Muscle of arm (tissue), 12 donors: Measurements from ENCODE around the gene NBPF4. TPM values are rescaled to one million over a fixed set of nuclear protein-coding genes. Genes with fewer than 3 reads are reported as not detected.
"Not testable (repeated sequence)": the region's sequence is repeated elsewhere in the genome, so short reads cannot be mapped to it uniquely, and the experiment has no call there.

Experiments
- DNase-seq: peaks from one replicate; pipeline ENCODE4 v3.0.0-alpha.2; 2013
- polyA plus RNA-seq, 12 donors: library from polyadenylated mRNA; unstranded; fragments of 120-200 nt; gene quantifications; one replicate each; pipeline ENCODE4 v1.2.1, GENCODE V29; 2013; ENCODE audit not compliant: insufficient read length in 12 of 12

Gene NBPF4
- polyA plus RNA-seq, 12 donors = 0.06 to 0.15 TPM; not detected in 10

GRCh38 chr1:108211014-108211413 lies 32.9 kb downstream of the NBPF4 start:
- DNase-seq = no peak

- no peak for DNase-seq
Observed at GRCh38 chr1:108209456-108210108, 34.3 kb downstream of the NBPF4 start.

- no peak for DNase-seq
Observed at GRCh38 chr1:108208724-108209446, 35.0 kb downstream of the NBPF4 start.

GRCh38 chr1:108203582-108203981 lies 40.3 kb downstream of the NBPF4 start:
- not testable (repeated sequence) for DNase-seq

- DNase-seq = no peak
Observed at GRCh38 chr1:108201687-108202086, 42.2 kb downstream of the NBPF4 start.

DNA sequence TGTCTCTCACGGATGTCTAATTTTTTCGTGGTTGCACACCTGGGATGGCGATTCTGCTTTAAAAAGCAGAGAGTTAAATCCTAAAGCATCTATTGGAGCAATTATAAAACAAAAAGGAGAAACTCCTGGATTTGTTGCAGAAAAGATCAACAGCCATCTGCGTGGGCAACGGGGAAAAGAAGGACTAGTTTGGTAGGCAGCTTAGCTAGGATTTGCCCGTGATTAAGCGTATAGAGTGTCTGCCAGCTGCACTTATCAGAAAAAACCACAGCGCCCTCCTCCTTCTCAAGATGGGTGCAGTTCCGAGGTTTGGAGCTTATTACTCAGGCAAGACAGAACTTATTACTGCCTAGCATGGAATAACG lies 43.2 kb downstream of the NBPF4 start:
- DNase-seq = no peak

DNA sequence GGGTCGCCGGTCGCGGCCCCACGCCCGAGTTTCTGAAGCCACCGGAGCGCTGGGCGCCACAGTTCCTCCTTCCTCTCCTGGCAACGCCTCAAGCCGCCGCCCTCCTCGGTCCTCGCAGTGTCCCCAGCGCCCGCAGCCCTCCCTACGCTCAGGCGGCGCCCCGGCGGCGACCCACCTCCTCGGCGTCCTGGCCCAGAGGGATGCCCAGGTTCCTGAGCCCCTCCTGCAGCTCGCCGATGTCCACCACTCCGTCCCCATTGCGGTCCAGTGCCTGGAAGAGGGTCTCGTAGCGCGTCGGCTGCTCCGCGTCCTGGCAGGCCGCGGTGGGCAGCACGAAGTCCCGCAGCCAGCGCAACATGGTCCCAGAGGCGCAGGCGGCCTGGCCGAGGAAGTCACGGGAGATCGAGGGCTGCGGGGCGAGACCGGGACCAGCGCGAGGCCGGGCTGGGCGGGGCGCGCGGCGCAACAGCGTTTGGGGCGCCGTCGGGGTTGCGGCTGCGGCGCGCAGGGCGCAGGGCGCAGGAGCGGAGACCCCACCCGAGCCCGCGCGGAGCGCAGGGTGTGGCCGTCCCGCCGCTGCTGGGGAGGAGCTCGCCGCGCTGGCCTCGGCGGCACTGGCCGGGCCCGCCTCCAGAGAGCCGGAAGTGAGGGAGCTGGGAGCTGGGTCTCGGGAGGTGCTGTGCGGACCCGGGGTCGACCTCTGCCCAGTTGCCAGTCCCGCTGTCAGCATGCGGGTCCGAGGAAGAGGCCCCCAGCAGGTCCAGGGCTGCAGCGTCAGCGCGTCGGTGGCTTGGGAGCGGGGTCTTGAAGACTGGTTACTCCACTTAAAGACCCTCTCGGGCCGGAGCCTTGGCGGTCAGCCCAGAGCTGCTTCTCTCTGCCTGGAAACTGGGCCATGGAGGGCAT lies 43.8 kb downstream of the NBPF4 start, which contains the start of gene SLC25A24:
TSS of gene SLC25A24 (minus strand) at position 563 of the 906 bp plus-strand sequence. CDS start at position 358, 205 bp downstream.
- DNase-seq = peak; percentile 72

GRCh38 chr1:108199201-108199691 lies 44.6 kb downstream of the NBPF4 start:
- DNase-seq = peak; percentile 28

DNA sequence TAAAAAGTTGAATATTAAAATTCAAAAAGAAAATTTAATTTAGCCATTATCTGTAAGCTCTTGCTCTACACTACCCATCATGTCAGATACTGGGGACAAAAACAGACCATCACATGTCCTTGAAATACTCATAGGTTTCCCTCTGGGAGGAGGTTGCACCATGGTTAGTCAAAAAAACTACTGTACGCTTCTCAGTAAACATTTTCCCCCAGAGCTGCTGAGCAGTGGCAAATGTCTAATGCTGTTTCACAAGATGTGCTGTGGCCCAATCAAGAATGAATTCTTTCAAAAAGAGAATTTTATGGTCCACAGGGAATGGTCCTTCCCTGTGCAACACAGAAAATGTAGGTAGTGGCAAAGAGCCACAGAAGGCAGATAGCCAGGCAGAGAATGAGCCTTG lies 49.8 kb downstream of the NBPF4 start:
- no peak for DNase-seq

GRCh38 chr1:108193333-108193732 lies 50.5 kb downstream of the NBPF4 start:
- DNase-seq = no peak

GRCh38 chr1:108192581-108192980 lies 51.3 kb downstream of the NBPF4 start:
- no peak for DNase-seq

DNA sequence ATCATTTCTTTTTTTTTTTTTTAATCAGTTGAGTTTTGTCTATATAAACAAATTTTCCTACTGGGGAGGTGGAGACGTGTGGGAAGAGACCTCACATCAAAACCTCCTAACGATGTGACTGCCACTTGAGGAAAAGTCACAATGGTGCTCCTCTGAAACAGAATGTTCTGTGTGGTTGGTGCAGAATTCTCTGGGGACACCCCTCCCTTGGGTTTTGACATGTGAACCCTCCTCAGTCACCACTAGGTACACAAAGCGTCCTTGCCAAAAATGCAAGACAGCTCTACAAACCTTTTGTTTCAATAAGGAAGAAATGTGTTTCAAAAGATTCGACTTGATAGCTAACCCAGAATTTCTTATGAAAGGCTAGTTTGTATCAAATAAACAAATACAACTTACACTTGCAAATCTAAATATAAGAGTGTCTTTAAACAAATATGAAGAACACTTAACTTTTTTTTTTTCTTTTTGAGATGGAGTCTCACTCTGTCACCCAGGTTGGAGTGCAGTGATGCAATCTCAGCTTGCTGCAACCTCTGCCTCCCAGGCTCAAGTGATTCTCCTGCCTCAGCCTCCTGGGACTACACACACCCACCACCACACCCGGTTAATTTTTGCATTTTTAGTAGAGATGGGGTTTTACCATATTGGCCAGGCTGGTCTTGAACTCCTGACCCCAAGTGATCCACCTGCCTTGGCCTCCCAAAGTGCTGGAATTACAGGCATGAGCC lies 53.0 kb downstream of the NBPF4 start:
- no peak for DNase-seq

- DNase-seq = no peak
Observed at GRCh38 chr1:108190001-108190634, 53.8 kb downstream of the NBPF4 start.

GRCh38 chr1:108188801-108189200 lies 55.1 kb downstream of the NBPF4 start:
- DNase-seq = no peak

DNA sequence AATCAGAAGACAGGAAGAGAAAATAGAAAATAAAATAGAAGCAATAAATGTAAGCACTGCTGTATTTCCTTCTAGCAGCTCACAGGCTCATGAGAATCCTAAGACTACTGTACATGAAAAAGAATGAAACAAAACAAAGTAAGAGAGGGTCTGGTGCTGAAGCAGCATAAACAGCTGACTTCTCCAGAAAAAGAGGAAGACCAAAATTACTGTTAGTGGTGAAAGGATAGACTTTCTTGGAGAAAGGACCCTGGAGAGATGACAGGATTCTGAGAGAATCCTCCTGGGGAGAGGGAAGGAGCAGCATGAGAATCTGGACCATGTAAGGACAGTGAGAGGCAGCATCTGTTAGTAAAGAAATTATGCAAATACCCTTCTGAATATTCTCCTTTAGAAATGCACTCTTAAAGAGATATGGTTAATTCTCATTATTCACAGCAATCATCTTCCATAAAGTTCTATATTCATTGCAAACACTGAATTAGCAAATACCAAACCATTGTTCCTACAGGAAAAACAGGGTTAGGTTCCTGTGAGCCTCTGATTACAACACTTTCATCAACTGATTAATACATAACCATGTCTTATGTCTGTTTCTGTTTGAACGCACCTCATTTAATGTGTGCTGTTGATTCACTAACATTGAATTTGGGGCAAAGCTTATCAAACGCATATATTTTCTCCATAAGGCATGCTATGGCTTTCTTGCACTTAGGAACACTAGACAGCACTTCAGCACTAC lies 60.7 kb downstream of the NBPF4 start:
- no peak for DNase-seq

DNA sequence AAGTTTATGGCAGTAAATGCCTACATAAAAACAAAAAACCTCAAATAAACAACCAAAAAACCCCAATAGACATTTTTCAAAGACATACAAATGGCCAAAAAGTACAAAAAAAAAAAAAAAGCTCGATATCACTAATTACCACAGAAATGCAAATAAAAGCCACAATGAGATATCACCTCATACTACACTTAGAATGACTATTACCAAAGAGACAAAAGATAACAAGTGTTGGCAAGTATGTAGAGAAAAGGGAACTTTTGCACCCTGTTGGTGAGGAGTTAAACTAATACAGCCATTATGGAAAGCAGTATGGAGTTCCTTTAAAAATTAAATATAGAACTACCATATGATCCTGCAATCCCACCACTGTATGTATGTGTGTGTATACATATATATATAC lies 64.9 kb downstream of the NBPF4 start:
- DNase-seq = no peak
